Adrenal gland (tissue), 12 donors: Measurements from ENCODE around the gene PRSS21. TPM values are rescaled to one million over a fixed set of nuclear protein-coding genes. Genes with fewer than 3 reads are reported as not detected.
A peak's percentile ranks its signal among the peaks of the same experiment; 100 is the strongest.

Source experiments
- DNase-seq, 7 donors: peaks; one replicate each; pipeline ENCODE4 v3.0.0-alpha.2; 2019 to 2020
- H3K27ac ChIP-seq, 5 donors: fragments of 200-600 bp; sonication (generic) in 4 of 5; 1 replicate in 3 of 5; 2 replicates in 2 of 5; pipeline versions ENCODE4 v1.5.1 to v1.8.0; 2016 to 2020; ENCODE audit warnings: mild to moderate bottlenecking in 1 of 5
- H3K27me3 ChIP-seq: fragments of 200-600 bp; 2 replicates; pipeline ENCODE4 v1.8.0; 2021
- H3K36me3 ChIP-seq, 2 donors: fragments of 200-600 bp; replicated peaks in 1 of 2; 1 replicate in 1 of 2; 2 replicates in 1 of 2; pipeline versions ENCODE4 v1.5.1 to v1.8.0; 2018 to 2022
- H3K4me1 ChIP-seq, 2 donors: fragments of 200-600 bp; replicated peaks in 1 of 2; 1 replicate in 1 of 2; 2 replicates in 1 of 2; pipeline versions ENCODE4 v1.5.1 to v1.8.0; 2018 to 2021
- H3K4me3 ChIP-seq, 4 donors: fragments of 200-600 bp; sonication (generic) in 3 of 4; one replicate each; pipeline ENCODE4 v1.5.1; 2016 to 2018
- H3K9me3 ChIP-seq, 3 donors: fragments of 200-600 bp; sonication (generic) in 1 of 3; replicated peaks in 1 of 3; 1 replicate in 2 of 3; 2 replicates in 1 of 3; pipeline versions ENCODE4 v1.5.1 to v1.8.0; 2016 to 2021
- CTCF ChIP-seq, 6 experiments: fragments of 450-650 bp in 4 of 6; fragments of 200-600 bp in 2 of 6; sonication (generic) in 1 of 6; IDR thresholded peaks; 1 replicate in 5 of 6; 2 replicates in 1 of 6; pipeline versions ENCODE4 v1.5.1 to v1.8.0; 2016 to 2021; ENCODE audit warnings: antibody characterized with exemption in 6 of 6, mild to moderate bottlenecking in 2 of 6, moderate library complexity in 1 of 6
- POLR2A ChIP-seq, 2 donors: fragments of 450-650 bp; IDR thresholded peaks; one replicate each; pipeline ENCODE4 v1.6.1; 2017; ENCODE audit warnings: antibody characterized with exemption in 2 of 2, mild to moderate bottlenecking in 2 of 2, moderate library complexity in 1 of 2
- WGBS, 4 donors: extraction: QIAGEN DNeasy Blood & Tissue Kit in 2 of 4; methylation state at CpG; one replicate each; pipeline versions ENCODE4 v1.1.5 to v1.1.7; 2013 to 2017; 5-methylcytosine and 5-hydroxymethylcytosine counted together
- intact Hi-C, 2 donors: fragments of 100-400 bp; cut with DNase I; formaldehyde crosslinking; loops; one replicate each; pipeline versions ENCODE4 v1.14.1 to v1.15.0; 2022 to 2023
- polyA plus RNA-seq, 3 donors: library from polyadenylated mRNA; stranded (reverse); fragments of 200-250 nt in 2 of 3; fragments of 350-450 nt in 1 of 3; fragmentation: Illumina TruSeq in 1 of 3; extraction: RNeasy Lipid Tissue Mini Kit (QIAGEN cat#74804) in 1 of 3; gene quantifications; one replicate each; pipeline ENCODE4 v1.2.3, GENCODE V29; 2013 to 2014
- total RNA-seq, 9 donors: library from RNA; depleted of rRNA in 4 of 9; stranded (reverse); fragments of >200 nt in 4 of 9; fragments of 120-200 nt in 1 of 9; fragmentation: NEBNext Ultra II Directional in 1 of 9; extraction: Animal tissue kit (Norgen Biotek cat#: 25700) in 1 of 9; gene quantifications; one replicate each; pipeline versions ENCODE4 v1.1.0 to v1.2.4, GENCODE V29; 2013 to 2023
- donor health status: healthy with polysubstance abuse.
- donor health status: Bipolar disorder and iron deficiency.
- donor health status: DM: yes; HTN: yes; CAD: no.
- donor health status: DM: no; HTN: no; CAD: no.
- donor health status: DM: no; HTN: no; CAD: no.
- donor health status: DM: yes; HTN: yes; CAD: no.

Gene PRSS21
- total and polyA plus RNA-seq, 12 donors: 0.20 to 2.6 (median 0.85) TPM; not detected in 6

- no peak for TF ChIP-seq CTCF (IDR thresholded peaks at IDR 0.05)
- TF ChIP-seq POLR2A (IDR thresholded peaks at IDR 0.05): no peak
- no peak within 1 kb of the TSS for H3K27ac ChIP-seq
- H3K36me3 ChIP-seq: no peaks in the 10 kb centered on the region
- WGBS, 4 donors: 17 to 45% (median 37%) methylated on average over 1 to 10 of the region's 10 CpGs
- peaks cover 22% of the 10 kb centered on the region for H3K27me3 ChIP-seq
- no peak within 1 kb of the TSS for H3K4me3 ChIP-seq
- H3K4me1 ChIP-seq: no peaks in the 10 kb centered on the region
- DNase-seq: no peak
- no peaks in the 10 kb centered on the region for H3K9me3 ChIP-seq
- intact Hi-C loops: no loop called here
Observed at GRCh38 chr16:2787406-2787805, 29.6 kb upstream of the PRSS21 start, which contains the start of gene PRSS33. PRSS33 (minus strand) TSS chr16:2787560; CDS start chr16:2786547, 1,013 bp downstream.

GRCh38 chr16:2787961-2788360 lies 29.1 kb upstream of the PRSS21 start:
- no peaks in the 10 kb centered on the region for H3K36me3 ChIP-seq
- 18 to 49% (median 39%) methylated on average over 7 of the region's 7 CpGs for WGBS, 4 donors
- H3K27ac ChIP-seq: no peak overlapping the region
- H3K27me3 ChIP-seq: peaks cover 22% of the 10 kb centered on the region
- no peak for TF ChIP-seq CTCF (IDR thresholded peaks at IDR 0.05)
- TF ChIP-seq POLR2A (IDR thresholded peaks at IDR 0.05): no peak
- H3K9me3 ChIP-seq: no peaks in the 10 kb centered on the region
- no peak overlapping the region for H3K4me3 ChIP-seq
- intact Hi-C loops: no loop called here
- H3K4me1 ChIP-seq: no peaks in the 10 kb centered on the region
- no peak for DNase-seq

- intact Hi-C loops: no loop called here
- Histone ChIP-seq H3K27ac (no peak overlapping the region), H3K36me3 (no peaks in the 10 kb centered on the region), H3K4me1 (peaks cover 0 to 6% of the 10 kb centered on the region in 2 donors), H3K27me3 (peaks cover 13% of the 10 kb centered on the region), H3K4me3 (no peak overlapping the region), H3K9me3 (no peaks in the 10 kb centered on the region)
- DNase-seq: peak in 1 of 7 donors; percentile 10
- TF ChIP-seq POLR2A (IDR thresholded peaks at IDR 0.05) (no peak), CTCF (IDR thresholded peaks at IDR 0.05) (no peak)
- WGBS, 4 donors: 67 to 82% (median 75%) methylated on average over 3 to 5 of the region's 5 CpGs
Observed at GRCh38 chr16:2790631-2791030, 26.4 kb upstream of the PRSS21 start.

DNA sequence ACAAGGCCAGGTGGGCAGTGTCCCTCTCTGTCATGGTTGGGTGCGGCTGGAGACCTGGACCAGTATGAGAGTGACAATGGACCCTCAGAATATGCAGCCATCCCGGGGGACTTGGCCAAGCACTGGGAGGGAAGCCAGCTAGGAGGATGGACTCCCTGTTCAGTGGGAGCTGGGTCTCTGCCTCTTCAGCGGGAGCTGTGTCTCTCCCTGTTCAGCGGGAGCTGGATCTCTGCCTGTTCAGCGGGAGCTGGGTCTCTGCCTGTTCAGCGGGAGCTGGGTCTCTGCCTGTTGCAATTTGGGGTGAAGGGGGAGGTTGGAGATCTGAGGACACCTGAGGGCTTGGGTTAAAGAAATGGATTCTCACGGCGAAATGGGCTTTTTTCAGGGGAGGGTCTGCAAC lies 25.9 kb upstream of the PRSS21 start:
- no peaks in the 10 kb centered on the region for H3K9me3 ChIP-seq
- no peaks in the 10 kb centered on the region for H3K36me3 ChIP-seq
- TF ChIP-seq CTCF (IDR thresholded peaks at IDR 0.05) (no peak), POLR2A (IDR thresholded peaks at IDR 0.05) (no peak)
- H3K4me3 ChIP-seq: no peak overlapping the region
- H3K27ac ChIP-seq: no peak overlapping the region
- peaks cover 0 to 6% of the 10 kb centered on the region in 2 donors for H3K4me1 ChIP-seq
- H3K27me3 ChIP-seq: peaks cover 8% of the 10 kb centered on the region
- 63 to 79% (median 71%) methylated on average over 6 to 8 of the region's 8 CpGs for WGBS, 4 donors
- no peak for DNase-seq
- intact Hi-C loops: no loop called here
